SK-N-SH treated with all-trans-retinoic acid at 6 μM for 48 hours (cell line): ENCODE results near the gene UTS2R.
"Not testable (repeated sequence)": the region's sequence is repeated elsewhere in the genome, so short reads cannot be mapped to it uniquely, and the experiment has no call there.

ENCODE experiments used
- ATAC-seq: fragments of 200-7000 bp; cut with Tn5 transposase; 3 replicates; pipeline ENCODE4 v1.9.1; 2020; ENCODE audit warnings: mild to moderate bottlenecking, moderate library complexity
- ARNTL ChIP-seq: fragments of 450-650 bp; formaldehyde crosslinking; IDR thresholded peaks from 2 replicates; pipeline ENCODE4 v1.5.0; 2020; ENCODE audit warnings: low read depth, mild to moderate bottlenecking, moderate library complexity, borderline replicate concordance
- BACH2 ChIP-seq: fragments of 250-450 bp; sonication (Bioruptor Pico); IDR thresholded peaks from 2 replicates; pipeline ENCODE4 v1.9.0; 2021; ENCODE audit warnings: mild to moderate bottlenecking, borderline replicate concordance
- CSDC2 ChIP-seq: fragments of 250-450 bp; sonication (Bioruptor Pico); IDR thresholded peaks from 2 replicates; pipeline ENCODE4 v1.5.0; 2020; ENCODE audit warnings: mild to moderate bottlenecking, moderate library complexity
- CSRNP3 ChIP-seq: fragments of 250-450 bp; sonication (Bioruptor Pico); IDR thresholded peaks from 2 replicates; pipeline ENCODE4 v1.5.1; 2021; ENCODE audit warnings: mild to moderate bottlenecking, moderate library complexity
- GLIS3 ChIP-seq: fragments of 250-450 bp; sonication (Bioruptor Pico); IDR thresholded peaks from 2 replicates; pipeline ENCODE4 v1.5.0; 2020; ENCODE audit warnings: mild to moderate bottlenecking, moderate library complexity
- ISL1 ChIP-seq: fragments of 250-450 bp; sonication (Bioruptor Pico); IDR thresholded peaks from 2 replicates; pipeline ENCODE4 v2.1.2; 2022; ENCODE audit warnings: mild to moderate bottlenecking, moderate library complexity
- OSR1 ChIP-seq: fragments of 250-450 bp; sonication (Bioruptor Pico); IDR thresholded peaks from 2 replicates; pipeline ENCODE4 v1.8.0; 2022; ENCODE audit warnings: moderate library complexity, mild to moderate bottlenecking, inconsistent platforms
- PATZ1 ChIP-seq: fragments of 250-450 bp; sonication (Bioruptor Pico); IDR thresholded peaks from 2 replicates; pipeline ENCODE4 v1.8.0; 2020; ENCODE audit warnings: mild to moderate bottlenecking, moderate library complexity, borderline replicate concordance
- POU6F1 ChIP-seq: fragments of 250-450 bp; sonication (Bioruptor Pico); IDR thresholded peaks from 2 replicates; pipeline ENCODE4 v1.8.0; 2021; ENCODE audit warnings: low read depth, mild to moderate bottlenecking, moderate library complexity, borderline replicate concordance
- RARB ChIP-seq: fragments of 250-450 bp; sonication (Bioruptor Pico); IDR thresholded peaks from 2 replicates; pipeline ENCODE4 v1.8.0; 2021; ENCODE audit warnings: mild to moderate bottlenecking, moderate library complexity
- SNAI2 ChIP-seq: fragments of 250-450 bp; sonication (Bioruptor Pico); IDR thresholded peaks from 2 replicates; pipeline ENCODE4 v1.5.0; 2020; ENCODE audit warnings: mild to moderate bottlenecking, moderate library complexity
- TCF4 ChIP-seq: fragments of 250-450 bp; sonication (Bioruptor Pico); IDR thresholded peaks from 2 replicates; pipeline ENCODE4 v1.8.0; 2021; ENCODE audit warnings: mild to moderate bottlenecking, moderate library complexity, borderline replicate concordance
- TOX ChIP-seq: fragments of 250-450 bp; sonication (Bioruptor Pico); IDR thresholded peaks from 2 replicates; pipeline ENCODE4 v1.8.0; 2021; ENCODE audit warnings: mild to moderate bottlenecking, moderate library complexity, borderline replicate concordance
- TSHZ2 ChIP-seq: fragments of 250-450 bp; sonication (Bioruptor Pico); IDR thresholded peaks from 2 replicates; pipeline ENCODE4 v1.5.0; 2020; ENCODE audit warnings: mild to moderate bottlenecking, moderate library complexity
- ZC3H10 ChIP-seq: fragments of 250-450 bp; sonication (Bioruptor Pico); IDR thresholded peaks from 2 replicates; pipeline ENCODE4 v1.5.1; 2021; ENCODE audit warnings: mild to moderate bottlenecking, moderate library complexity
- ZFP3 ChIP-seq: fragments of 250-450 bp; sonication (Bioruptor Pico); IDR thresholded peaks from 2 replicates; pipeline ENCODE4 v1.5.0; 2020; ENCODE audit warnings: mild to moderate bottlenecking, moderate library complexity
- ZNF565 ChIP-seq: fragments of 450-650 bp; formaldehyde crosslinking; conservative IDR thresholded peaks from 2 replicates; pipeline ENCODE4 v1.5.0; 2020; ENCODE audit warnings: low read depth, mild to moderate bottlenecking, moderate library complexity
- ZNF70 ChIP-seq: fragments of 450-650 bp; formaldehyde crosslinking; IDR thresholded peaks from 2 replicates; pipeline ENCODE4 v1.5.0; 2020; ENCODE audit warnings: mild to moderate bottlenecking, moderate library complexity
- ZNF8 ChIP-seq: fragments of 450-650 bp; formaldehyde crosslinking; IDR thresholded peaks from 2 replicates; pipeline ENCODE4 v1.5.0; 2020; ENCODE audit warnings: mild to moderate bottlenecking, moderate library complexity
- TF ChIP-seq, protein P1 (sequence below): fragments of 250-450 bp; sonication (Bioruptor Pico); IDR thresholded peaks from 2 replicates; pipeline ENCODE4 v1.5.1; 2020; ENCODE audit warnings: low read depth, mild to moderate bottlenecking, moderate library complexity

Gene UTS2R

DNA sequence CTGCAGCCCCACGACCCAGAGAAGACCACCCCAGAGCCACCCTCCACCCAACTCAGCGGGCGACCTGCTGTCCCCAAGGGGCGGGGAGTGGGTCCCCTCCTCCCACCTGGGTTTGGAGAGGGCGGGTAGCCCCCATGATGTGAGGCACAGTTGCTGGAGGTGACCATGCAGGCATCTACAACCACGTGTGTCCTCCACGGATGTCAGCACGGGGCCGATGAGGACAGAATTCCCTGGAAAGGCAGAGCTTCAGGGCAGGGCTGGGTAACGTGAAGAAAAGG is 7.1 kb downstream of the UTS2R start:
- TF ChIP-seq RARB (CRISPR knock-in tag) (no peak), ZFP3 (CRISPR knock-in tag) (no peak), ARNTL (CRISPR knock-in tag) (no peak), TOX (CRISPR knock-in tag) (no peak), ZNF565 (CRISPR knock-in tag) (no peak), SNAI2 (no peak), CSRNP3 (CRISPR knock-in tag) (no peak), TSHZ2 (CRISPR knock-in tag) (no peak), ZNF70 (CRISPR knock-in tag) (no peak), ZNF8 (no peak), PATZ1 (CRISPR knock-in tag) (no peak), CSDC2 (CRISPR knock-in tag) (no peak), GLIS3 (CRISPR knock-in tag) (no peak)
- ATAC-seq = no peak

DNA sequence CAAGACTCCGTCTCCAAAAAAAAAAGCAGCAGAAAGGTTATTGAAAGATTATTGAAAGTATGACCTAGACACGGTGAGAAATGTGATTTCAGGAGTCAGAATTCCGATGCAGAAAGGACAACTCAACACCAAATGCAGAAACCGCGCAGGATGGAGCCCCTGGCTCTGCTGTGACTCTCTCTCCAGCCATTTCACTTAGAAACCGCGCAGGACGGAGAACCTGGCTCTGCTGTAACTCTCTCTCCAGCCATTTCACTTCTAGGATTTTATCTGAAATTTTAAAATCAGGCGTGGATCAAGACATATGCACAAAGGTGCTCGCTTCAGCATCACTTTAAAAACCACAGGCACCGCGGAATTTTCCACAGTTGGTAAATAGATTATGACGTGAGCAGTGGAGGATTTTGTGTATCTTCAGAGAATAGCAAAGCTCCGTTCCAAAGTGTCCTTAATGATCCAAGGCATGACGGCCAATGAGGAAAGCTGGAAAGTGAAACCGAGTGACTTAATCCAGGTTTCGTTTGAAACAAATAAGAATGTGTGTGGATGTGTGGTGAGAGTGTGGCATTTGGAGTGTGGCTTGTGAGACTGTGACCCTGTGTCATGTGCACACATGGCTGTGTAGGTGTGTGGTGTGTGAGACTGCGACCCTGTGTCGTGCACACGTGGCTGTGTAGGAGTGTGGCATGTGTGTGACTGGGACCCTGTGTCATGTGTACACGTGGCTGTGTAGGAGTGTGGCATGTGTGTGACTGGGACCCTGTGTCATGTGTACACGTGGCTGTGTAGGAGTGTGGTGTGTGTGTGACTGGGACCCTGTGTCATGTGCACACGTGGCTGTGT is 9.5 kb downstream of the UTS2R start:
- peak; percentile 54 for ATAC-seq
- TF ChIP-seq OSR1 (CRISPR knock-in tag) = no peak
- TF ChIP-seq ZNF70 (CRISPR knock-in tag) = no peak
- TF ChIP-seq GLIS3 (CRISPR knock-in tag) = no peak

DNA sequence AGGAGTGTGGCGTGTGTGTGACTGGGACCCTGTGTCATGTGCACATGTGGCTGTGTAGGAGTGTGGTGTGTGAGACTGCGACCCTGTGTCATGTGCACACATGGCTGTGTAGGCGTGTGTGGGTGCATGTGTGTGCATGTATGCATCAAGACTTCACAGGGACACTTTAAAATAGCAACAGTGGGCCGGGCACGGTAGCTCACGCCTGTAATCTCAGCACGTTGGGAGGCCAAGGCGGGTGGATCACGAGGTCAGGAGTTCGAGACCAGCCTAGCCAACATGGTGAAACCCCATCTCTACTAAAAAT is 10.1 kb downstream of the UTS2R start:
- ATAC-seq = not testable (repeated sequence)

DNA sequence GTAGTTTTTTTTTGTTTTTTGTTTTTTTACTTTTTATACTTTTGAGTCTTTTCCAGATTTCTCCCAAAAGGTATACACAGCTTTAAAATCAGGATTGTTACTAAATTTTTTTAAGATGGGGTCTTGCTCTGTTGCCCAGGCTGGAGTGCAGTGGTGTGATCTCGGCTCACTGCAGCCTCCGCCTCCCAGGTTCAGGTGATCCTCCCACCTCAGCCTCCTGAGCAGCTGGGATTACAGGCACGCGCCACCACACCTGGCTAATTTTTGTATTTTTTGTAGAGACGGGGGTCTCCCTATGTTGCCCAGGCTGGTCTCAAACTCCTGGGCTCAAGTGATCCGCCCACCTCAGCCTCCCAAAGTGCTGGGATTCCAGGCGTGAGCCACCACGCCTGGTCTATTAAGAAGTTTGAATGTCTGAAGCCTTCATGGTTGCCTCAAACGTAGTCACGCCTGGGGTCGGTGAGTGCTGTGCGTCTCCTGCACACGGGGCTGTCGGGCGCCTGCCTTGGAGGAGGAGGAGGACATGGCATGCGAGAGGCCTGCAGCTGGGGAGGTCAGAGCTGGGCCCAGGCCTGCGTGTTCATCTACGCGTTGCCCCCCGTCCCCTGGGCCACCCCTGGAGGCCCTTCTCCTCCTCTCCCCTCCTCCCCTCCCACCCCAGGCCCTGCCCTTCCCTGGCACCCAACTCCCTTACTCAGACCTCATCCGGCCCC is 10.8 kb downstream of the UTS2R start:
- ATAC-seq = not testable (repeated sequence)

DNA sequence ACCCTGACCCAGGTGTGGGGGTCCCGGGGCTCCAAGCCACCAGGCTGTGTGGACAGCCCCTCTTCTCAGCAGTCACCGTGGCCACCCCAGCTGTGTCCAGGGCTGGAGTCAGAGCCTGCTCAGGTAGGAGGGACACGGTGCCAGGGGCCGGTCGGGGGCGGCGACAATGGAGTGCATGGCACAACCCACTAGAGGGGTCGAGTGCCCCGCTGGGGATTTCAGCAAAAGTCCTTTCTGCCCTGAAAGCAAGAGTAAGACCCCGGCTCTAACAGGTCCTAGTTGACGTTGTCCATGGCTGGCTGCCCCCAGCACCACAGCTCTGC is 11.3 kb downstream of the UTS2R start:
- ATAC-seq = no peak
- TF ChIP-seq ARNTL (CRISPR knock-in tag) (no peak), SNAI2 (no peak), CSRNP3 (CRISPR knock-in tag) (no peak), ZNF8 (no peak), TOX (CRISPR knock-in tag) (no peak), ZNF565 (CRISPR knock-in tag) (no peak), OSR1 (CRISPR knock-in tag) (no peak), ZFP3 (CRISPR knock-in tag) (no peak), POU6F1 (CRISPR knock-in tag) (no peak), ZNF70 (CRISPR knock-in tag) (no peak), PATZ1 (CRISPR knock-in tag) (no peak), TCF4 (CRISPR knock-in tag) (no peak), ZC3H10 (no peak), BACH2 (CRISPR knock-in tag) (no peak), ISL1 (CRISPR knock-in tag) (no peak)
- TF ChIP-seq, protein P1, sequence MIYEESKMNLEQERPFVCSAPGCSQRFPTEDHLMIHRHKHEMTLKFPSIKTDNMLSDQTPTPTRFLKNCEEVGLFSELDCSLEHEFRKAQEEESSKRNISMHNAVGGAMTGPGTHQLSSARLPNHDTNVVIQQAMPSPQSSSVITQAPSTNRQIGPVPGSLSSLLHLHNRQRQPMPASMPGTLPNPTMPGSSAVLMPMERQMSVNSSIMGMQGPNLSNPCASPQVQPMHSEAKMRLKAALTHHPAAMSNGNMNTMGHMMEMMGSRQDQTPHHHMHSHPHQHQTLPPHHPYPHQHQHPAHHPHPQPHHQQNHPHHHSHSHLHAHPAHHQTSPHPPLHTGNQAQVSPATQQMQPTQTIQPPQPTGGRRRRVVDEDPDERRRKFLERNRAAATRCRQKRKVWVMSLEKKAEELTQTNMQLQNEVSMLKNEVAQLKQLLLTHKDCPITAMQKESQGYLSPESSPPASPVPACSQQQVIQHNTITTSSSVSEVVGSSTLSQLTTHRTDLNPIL (CRISPR knock-in tag) = no peak
